Sigmoid colon (tissue), 4 donors: ENCODE measurements around the gene LRRC28.

Experiments used
- EP300 ChIP-seq, 4 donors: sonication (generic); formaldehyde crosslinking; IDR thresholded peaks; one replicate each; pipeline ENCODE4 v1.6.1; 2017; ENCODE audit warnings: antibody characterized with exemption in 4 of 4
- POLR2AphosphoS5 ChIP-seq, 4 donors: sonication (generic); formaldehyde crosslinking; IDR thresholded peaks; one replicate each; pipeline ENCODE4 v1.6.1; 2017; ENCODE audit warnings: antibody characterized with exemption in 4 of 4
- TF ChIP-seq, protein P1 (sequence below), 4 experiments: fragments of 450-650 bp in 3 of 4; fragments of 200-600 bp in 1 of 4; IDR thresholded peaks; one replicate each; pipeline ENCODE4 v1.5.1; 2016 to 2019; ENCODE audit warnings: antibody characterized with exemption in 4 of 4, mild to moderate bottlenecking in 3 of 4, moderate library complexity in 2 of 4

DNA sequence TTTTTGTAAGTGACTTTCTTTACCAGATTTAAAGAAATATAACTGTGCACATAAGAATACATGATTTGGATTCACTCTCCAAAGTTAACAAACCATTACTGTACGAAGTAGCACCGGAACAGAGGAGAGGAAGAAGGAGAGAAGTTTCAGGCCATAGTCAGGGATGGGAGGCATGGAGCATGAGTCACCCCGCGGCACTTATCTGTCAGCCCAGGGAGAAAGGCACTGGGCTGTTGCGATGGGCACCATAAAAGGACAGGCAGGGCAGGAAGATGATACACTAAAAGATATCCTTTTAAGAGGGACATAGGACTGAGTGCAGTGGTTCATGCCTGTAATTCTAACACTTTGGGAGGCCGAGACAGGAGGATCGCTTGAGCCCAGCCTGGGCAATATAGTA, 38.9 kb upstream of the LRRC28 start:
- TF ChIP-seq, protein P1, sequence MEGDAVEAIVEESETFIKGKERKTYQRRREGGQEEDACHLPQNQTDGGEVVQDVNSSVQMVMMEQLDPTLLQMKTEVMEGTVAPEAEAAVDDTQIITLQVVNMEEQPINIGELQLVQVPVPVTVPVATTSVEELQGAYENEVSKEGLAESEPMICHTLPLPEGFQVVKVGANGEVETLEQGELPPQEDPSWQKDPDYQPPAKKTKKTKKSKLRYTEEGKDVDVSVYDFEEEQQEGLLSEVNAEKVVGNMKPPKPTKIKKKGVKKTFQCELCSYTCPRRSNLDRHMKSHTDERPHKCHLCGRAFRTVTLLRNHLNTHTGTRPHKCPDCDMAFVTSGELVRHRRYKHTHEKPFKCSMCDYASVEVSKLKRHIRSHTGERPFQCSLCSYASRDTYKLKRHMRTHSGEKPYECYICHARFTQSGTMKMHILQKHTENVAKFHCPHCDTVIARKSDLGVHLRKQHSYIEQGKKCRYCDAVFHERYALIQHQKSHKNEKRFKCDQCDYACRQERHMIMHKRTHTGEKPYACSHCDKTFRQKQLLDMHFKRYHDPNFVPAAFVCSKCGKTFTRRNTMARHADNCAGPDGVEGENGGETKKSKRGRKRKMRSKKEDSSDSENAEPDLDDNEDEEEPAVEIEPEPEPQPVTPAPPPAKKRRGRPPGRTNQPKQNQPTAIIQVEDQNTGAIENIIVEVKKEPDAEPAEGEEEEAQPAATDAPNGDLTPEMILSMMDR (IDR thresholded peaks at IDR 0.05) = no peak
- TF ChIP-seq EP300 (IDR thresholded peaks at IDR 0.05) = peak in 1 of 4 donors; percentile 70
- peak; percentile 28 to 71 (median 50) for TF ChIP-seq POLR2AphosphoS5 (IDR thresholded peaks at IDR 0.05)
